ENCODE measurements around the gene OR1J2.

The OR1J2 gene, protein sequence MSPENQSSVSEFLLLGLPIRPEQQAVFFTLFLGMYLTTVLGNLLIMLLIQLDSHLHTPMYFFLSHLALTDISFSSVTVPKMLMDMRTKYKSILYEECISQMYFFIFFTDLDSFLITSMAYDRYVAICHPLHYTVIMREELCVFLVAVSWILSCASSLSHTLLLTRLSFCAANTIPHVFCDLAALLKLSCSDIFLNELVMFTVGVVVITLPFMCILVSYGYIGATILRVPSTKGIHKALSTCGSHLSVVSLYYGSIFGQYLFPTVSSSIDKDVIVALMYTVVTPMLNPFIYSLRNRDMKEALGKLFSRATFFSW

DNA sequence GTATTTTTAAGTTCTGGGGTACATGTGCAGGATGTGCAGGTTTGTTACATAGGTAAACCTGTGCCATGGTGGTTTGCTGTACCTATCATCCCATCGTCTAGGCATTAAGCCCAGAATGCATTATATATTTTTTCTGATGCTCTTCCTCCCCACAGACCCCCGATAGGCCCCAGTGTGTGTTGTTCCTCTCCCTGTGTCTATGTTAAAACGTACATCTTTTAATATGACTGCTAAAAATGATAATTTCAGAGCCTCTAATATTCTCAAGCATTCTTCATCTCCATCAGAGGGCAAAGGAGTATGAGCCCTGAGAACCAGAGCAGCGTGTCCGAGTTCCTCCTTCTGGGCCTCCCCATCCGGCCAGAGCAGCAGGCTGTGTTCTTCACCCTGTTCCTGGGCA lies at the start of gene OR1J2:
OR1J2 (plus strand) TSS at position 301 of the 400 bp plus-strand sequence; CDS start at position 301, 0 bp downstream.
- Histone ChIP-seq H3K27me3 (ENCODE audit: control insufficient read depth, insufficient read depth, low read length) (peaks cover 3% of the 10 kb centered on the region), H3K4me1 (ENCODE audit: control insufficient read depth, insufficient read depth, low read length) (no peaks in the 10 kb centered on the region), H3K36me3 (ENCODE audit: control insufficient read depth, insufficient read depth, low read length) (no peaks in the 10 kb centered on the region), H3K27ac (ENCODE audit: low read depth, low read length) (no peak within 1 kb of the TSS), H3K9ac (ENCODE audit: low read length) (no peak within 1 kb of the TSS), H3K4me3 (ENCODE audit: low read length) (no peak within 1 kb of the TSS)

GRCh38 chr9:122463828-122464632 lies 46.6 kb upstream of the OR1J2 start:
- Histone ChIP-seq H3K27ac (ENCODE audit: low read depth, low read length) (no peak overlapping the region), H3K36me3 (ENCODE audit: control insufficient read depth, insufficient read depth, low read length) (no peaks in the 10 kb centered on the region), H3K4me1 (ENCODE audit: control insufficient read depth, insufficient read depth, low read length) (peaks cover 6% of the 10 kb centered on the region), H3K9ac (ENCODE audit: low read length) (no peak overlapping the region), H3K4me3 (ENCODE audit: low read length) (peak overlapping the region; percentile 59), H3K27me3 (ENCODE audit: control insufficient read depth, insufficient read depth, low read length) (no peaks in the 10 kb centered on the region)

DNA sequence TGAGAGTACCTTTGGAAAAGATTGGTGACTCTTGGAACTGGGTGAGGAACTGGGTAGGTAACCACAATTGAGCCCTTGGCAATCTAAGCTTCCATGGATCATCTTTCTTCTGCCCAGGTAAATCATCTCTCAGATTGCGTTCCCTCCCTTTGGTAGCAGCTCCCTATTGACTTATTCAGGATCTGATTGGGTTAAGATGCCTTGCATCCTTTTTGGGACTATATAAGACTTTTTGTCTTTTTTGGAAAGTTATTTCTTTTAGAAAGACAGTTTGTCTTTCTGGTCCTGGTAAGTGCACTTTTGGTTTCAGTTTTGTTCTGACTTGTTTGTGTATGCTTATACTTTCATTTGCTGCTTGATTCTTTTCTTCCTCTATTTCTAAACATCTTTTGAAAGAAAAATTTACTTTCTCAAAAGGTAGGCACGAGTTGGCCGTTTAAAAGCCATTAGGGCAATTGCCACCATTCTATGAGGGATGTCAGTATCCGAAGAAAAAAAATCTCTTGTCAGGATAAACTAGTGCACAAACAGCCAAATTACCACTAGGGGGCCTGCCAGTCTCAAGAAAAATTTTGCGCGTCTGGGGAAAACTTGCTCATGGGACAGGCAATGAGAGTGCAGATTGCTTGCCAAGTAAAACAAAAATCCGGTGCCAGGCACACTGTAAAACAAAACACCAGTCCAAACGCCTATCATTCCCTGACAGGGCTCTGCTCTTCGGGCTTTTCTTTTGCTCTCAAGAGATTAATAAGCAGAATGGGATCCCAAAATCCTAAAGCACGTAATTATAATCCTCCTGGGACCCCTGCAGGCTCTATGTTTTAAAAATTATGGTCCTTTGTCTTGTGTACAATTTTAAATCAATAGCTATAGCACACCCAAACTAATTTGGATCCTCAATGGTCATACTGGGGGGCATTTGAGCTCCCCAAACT lies 45.7 kb upstream of the OR1J2 start:
- Histone ChIP-seq H3K27ac (ENCODE audit: low read depth, low read length) (no peak overlapping the region), H3K9ac (ENCODE audit: low read length) (no peak overlapping the region), H3K27me3 (ENCODE audit: control insufficient read depth, insufficient read depth, low read length) (no peaks in the 10 kb centered on the region), H3K4me3 (ENCODE audit: low read length) (peak overlapping the region; percentile 59), H3K36me3 (ENCODE audit: control insufficient read depth, insufficient read depth, low read length) (no peaks in the 10 kb centered on the region), H3K4me1 (ENCODE audit: control insufficient read depth, insufficient read depth, low read length) (peaks cover 6% of the 10 kb centered on the region)

DNA sequence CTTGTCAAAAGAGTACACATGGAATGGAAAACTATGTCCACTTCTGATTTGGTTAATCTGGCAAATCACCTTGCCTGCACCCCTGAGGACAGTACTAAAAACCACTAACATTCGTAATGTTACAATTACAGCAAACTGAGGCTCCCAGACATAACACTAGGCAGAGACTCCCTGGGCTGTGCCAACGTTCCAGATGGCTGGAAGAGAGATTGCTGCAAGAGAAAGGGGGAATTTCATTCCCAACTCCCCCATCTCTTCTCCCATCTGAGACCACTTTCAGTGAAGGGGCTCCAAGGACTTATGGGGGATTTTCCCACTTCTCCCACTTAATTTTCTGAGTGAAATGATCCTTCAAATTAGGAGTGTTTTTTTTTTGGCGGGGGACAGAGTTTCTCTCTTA lies 44.1 kb upstream of the OR1J2 start:
- H3K4me3 ChIP-seq (ENCODE audit: low read length) = no peak overlapping the region
- H3K9ac ChIP-seq (ENCODE audit: low read length) = no peak overlapping the region
- no peak overlapping the region for H3K27ac ChIP-seq (ENCODE audit: low read depth, low read length)
- H3K27me3 ChIP-seq (ENCODE audit: control insufficient read depth, insufficient read depth, low read length) = no peaks in the 10 kb centered on the region
- H3K4me1 ChIP-seq (ENCODE audit: control insufficient read depth, insufficient read depth, low read length) = peaks cover 6% of the 10 kb centered on the region
- no peaks in the 10 kb centered on the region for H3K36me3 ChIP-seq (ENCODE audit: control insufficient read depth, insufficient read depth, low read length)

GRCh38 chr9:122468735-122469134 lies 41.9 kb upstream of the OR1J2 start:
- Histone ChIP-seq H3K27me3 (ENCODE audit: control insufficient read depth, insufficient read depth, low read length) (no peaks in the 10 kb centered on the region), H3K27ac (ENCODE audit: low read depth, low read length) (no peak overlapping the region), H3K4me3 (ENCODE audit: low read length) (no peak overlapping the region), H3K4me1 (ENCODE audit: control insufficient read depth, insufficient read depth, low read length) (peaks cover 6% of the 10 kb centered on the region), H3K36me3 (ENCODE audit: control insufficient read depth, insufficient read depth, low read length) (no peaks in the 10 kb centered on the region), H3K9ac (ENCODE audit: low read length) (no peak overlapping the region)

GRCh38 chr9:122474561-122474960 lies 36.0 kb upstream of the OR1J2 start:
- no peaks in the 10 kb centered on the region for H3K4me1 ChIP-seq (ENCODE audit: control insufficient read depth, insufficient read depth, low read length)

GRCh38 chr9:122475717-122476116 lies 34.9 kb upstream of the OR1J2 start:
- no peak overlapping the region for H3K9ac ChIP-seq (ENCODE audit: low read length)
- no peaks in the 10 kb centered on the region for H3K4me1 ChIP-seq (ENCODE audit: control insufficient read depth, insufficient read depth, low read length)
- H3K27me3 ChIP-seq (ENCODE audit: control insufficient read depth, insufficient read depth, low read length) = no peaks in the 10 kb centered on the region
- no peak overlapping the region for H3K4me3 ChIP-seq (ENCODE audit: low read length)
- H3K27ac ChIP-seq (ENCODE audit: low read depth, low read length) = no peak overlapping the region
- H3K36me3 ChIP-seq (ENCODE audit: control insufficient read depth, insufficient read depth, low read length) = no peaks in the 10 kb centered on the region

More at GRCh38 chr9:122474561-122474960, 36.0 kb upstream of the OR1J2 start:
- Histone ChIP-seq H3K9ac (ENCODE audit: low read length) (no peak overlapping the region), H3K27me3 (ENCODE audit: control insufficient read depth, insufficient read depth, low read length) (no peaks in the 10 kb centered on the region), H3K27ac (ENCODE audit: low read depth, low read length) (no peak overlapping the region), H3K36me3 (ENCODE audit: control insufficient read depth, insufficient read depth, low read length) (no peaks in the 10 kb centered on the region), H3K4me3 (ENCODE audit: low read length) (no peak overlapping the region)

- Histone ChIP-seq H3K27ac (ENCODE audit: low read depth, low read length) (no peak overlapping the region), H3K4me3 (ENCODE audit: low read length) (no peak overlapping the region)
Measured at GRCh38 chr9:122477346-122477745, 33.3 kb upstream of the OR1J2 start.

GRCh38 chr9:122477826-122478225 lies 32.8 kb upstream of the OR1J2 start, which contains the start of gene OR1J1:
OR1J1 (minus strand) TSS chr9:122477926; CDS start chr9:122477926, 0 bp downstream.
- H3K4me3 ChIP-seq (ENCODE audit: low read length) = no peak within 1 kb of the TSS
- no peaks in the 10 kb centered on the region for H3K36me3 ChIP-seq (ENCODE audit: control insufficient read depth, insufficient read depth, low read length)
- H3K27me3 ChIP-seq (ENCODE audit: control insufficient read depth, insufficient read depth, low read length) = no peaks in the 10 kb centered on the region
- no peaks in the 10 kb centered on the region for H3K4me1 ChIP-seq (ENCODE audit: control insufficient read depth, insufficient read depth, low read length)
- no peak within 1 kb of the TSS for H3K9ac ChIP-seq (ENCODE audit: low read length)
- H3K27ac ChIP-seq (ENCODE audit: low read depth, low read length) = no peak within 1 kb of the TSS

More at GRCh38 chr9:122477346-122477745, 33.3 kb upstream of the OR1J2 start:
- H3K27me3 ChIP-seq (ENCODE audit: control insufficient read depth, insufficient read depth, low read length) = no peaks in the 10 kb centered on the region
- H3K36me3 ChIP-seq (ENCODE audit: control insufficient read depth, insufficient read depth, low read length) = no peaks in the 10 kb centered on the region
- no peak overlapping the region for H3K9ac ChIP-seq (ENCODE audit: low read length)
- H3K4me1 ChIP-seq (ENCODE audit: control insufficient read depth, insufficient read depth, low read length) = no peaks in the 10 kb centered on the region

DNA sequence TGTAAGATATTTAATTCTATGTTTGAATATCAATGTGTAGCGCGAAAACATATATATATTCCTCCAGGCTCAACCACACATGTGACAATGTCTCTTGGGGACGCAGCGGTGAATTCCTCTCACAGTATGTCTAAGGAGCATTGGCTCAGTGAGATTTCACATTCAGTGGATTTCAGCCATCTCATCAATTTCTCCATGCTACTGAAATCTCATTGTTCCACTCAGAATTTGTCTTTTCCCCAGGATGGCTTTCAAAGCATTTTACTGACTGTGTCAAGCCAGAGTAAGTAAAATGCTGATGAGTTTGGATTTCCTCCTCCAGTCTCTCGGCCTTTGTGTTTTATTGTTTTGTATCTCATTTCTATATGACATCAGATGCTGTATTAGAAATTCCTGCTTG lies 31.5 kb upstream of the OR1J2 start:
- no peak overlapping the region for H3K9ac ChIP-seq (ENCODE audit: low read length)
- no peaks in the 10 kb centered on the region for H3K4me1 ChIP-seq (ENCODE audit: control insufficient read depth, insufficient read depth, low read length)
- no peaks in the 10 kb centered on the region for H3K27me3 ChIP-seq (ENCODE audit: control insufficient read depth, insufficient read depth, low read length)
- H3K4me3 ChIP-seq (ENCODE audit: low read length) = no peak overlapping the region
- H3K36me3 ChIP-seq (ENCODE audit: control insufficient read depth, insufficient read depth, low read length) = no peaks in the 10 kb centered on the region
- H3K27ac ChIP-seq (ENCODE audit: low read depth, low read length) = no peak overlapping the region

- Histone ChIP-seq H3K36me3 (ENCODE audit: control insufficient read depth, insufficient read depth, low read length) (no peaks in the 10 kb centered on the region), H3K27ac (ENCODE audit: low read depth, low read length) (no peak overlapping the region), H3K4me1 (ENCODE audit: control insufficient read depth, insufficient read depth, low read length) (no peaks in the 10 kb centered on the region), H3K27me3 (ENCODE audit: control insufficient read depth, insufficient read depth, low read length) (no peaks in the 10 kb centered on the region), H3K4me3 (ENCODE audit: low read length) (no peak overlapping the region), H3K9ac (ENCODE audit: low read length) (no peak overlapping the region)
Measured at GRCh38 chr9:122498883-122499288, 11.7 kb upstream of the OR1J2 start.

DNA sequence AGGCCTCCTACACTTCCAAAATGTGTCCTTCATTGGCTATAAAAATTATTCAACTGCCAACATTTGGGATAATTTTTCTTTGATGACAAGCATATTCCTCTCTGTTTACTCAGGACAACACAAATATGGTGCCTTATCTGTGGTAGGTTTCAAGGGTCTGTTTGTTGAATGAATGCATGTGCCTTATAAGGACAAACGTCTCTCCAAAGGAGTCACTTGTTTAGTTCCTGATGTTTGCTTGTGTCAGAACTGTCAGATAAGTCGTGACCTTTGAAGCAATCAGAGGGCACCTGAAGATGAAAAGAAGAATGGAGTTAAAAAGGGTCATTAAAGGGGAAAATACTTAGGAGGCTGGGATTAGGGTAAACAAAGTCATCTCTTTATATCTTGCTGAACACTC lies 3.6 kb upstream of the OR1J2 start:
- Histone ChIP-seq H3K27me3 (ENCODE audit: control insufficient read depth, insufficient read depth, low read length) (peaks cover 3% of the 10 kb centered on the region), H3K9ac (ENCODE audit: low read length) (no peak overlapping the region), H3K27ac (ENCODE audit: low read depth, low read length) (no peak overlapping the region), H3K4me3 (ENCODE audit: low read length) (no peak overlapping the region), H3K36me3 (ENCODE audit: control insufficient read depth, insufficient read depth, low read length) (no peaks in the 10 kb centered on the region), H3K4me1 (ENCODE audit: control insufficient read depth, insufficient read depth, low read length) (no peaks in the 10 kb centered on the region)
